ENCODE results near the gene BHLHA9. TPM values are rescaled to one million over a fixed set of nuclear protein-coding genes. Genes with fewer than 3 reads are reported as not detected.

BHLHA9 gene
- not detected in 3 replicates for total RNA-seq
- long read RNA-seq, partial matches to known transcripts = 0 of 1 reads
- long read RNA-seq, other reads (novel, unspliced or antisense) = 0 of 1 reads

DNA sequence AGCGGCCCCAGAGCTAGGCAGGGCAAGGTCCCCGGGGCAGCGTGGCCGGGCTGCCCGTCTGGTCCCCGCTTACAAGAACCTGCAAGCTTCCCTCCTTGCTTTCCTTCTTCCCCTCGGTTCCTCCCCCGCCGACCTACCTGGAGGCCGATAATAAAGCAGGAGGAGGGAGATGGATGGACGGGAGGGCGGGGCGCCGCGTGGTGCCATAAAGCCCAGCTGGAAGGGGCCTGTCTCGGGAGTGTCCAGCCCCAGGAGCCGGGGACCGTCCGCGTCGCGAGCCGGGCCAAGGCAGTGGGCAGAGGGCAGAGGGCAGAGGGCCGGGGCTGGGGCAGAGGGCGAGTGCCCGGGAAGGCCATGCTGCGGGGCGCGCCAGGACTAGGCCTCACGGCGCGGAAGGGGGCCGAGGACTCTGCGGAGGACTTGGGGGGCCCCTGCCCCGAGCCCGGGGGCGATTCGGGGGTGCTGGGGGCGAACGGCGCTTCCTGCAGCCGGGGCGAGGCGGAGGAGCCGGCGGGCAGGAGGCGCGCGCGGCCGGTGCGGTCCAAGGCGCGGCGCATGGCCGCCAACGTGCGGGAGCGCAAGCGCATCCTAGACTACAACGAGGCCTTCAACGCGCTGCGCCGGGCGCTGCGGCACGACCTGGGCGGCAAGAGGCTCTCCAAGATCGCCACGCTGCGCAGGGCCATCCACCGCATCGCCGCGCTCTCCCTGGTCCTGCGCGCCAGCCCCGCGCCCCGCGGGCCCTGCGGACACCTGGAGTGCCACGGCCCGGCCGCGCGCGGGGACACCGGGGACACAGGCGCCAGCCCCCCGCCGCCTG, at the start of gene BHLHA9:
TSS of gene BHLHA9 (plus strand) at position 235 of the 820 bp plus-strand sequence. CDS start at position 355, 120 bp downstream.
- peak within 1 kb of the TSS; percentile 4 for H3K4me3 Mint-ChIP-seq (ENCODE audit: unreplicated experiment)
- no peak for DNase-seq (ENCODE audit: low spot score)
- H3K27ac Mint-ChIP-seq (ENCODE audit: unreplicated experiment) = no peak within 1 kb of the TSS
- H3K9me3 Mint-ChIP-seq (ENCODE audit: low read depth) = no peaks in the 10 kb centered on the region
- peaks cover 2% of the 10 kb centered on the region for H3K27me3 Mint-ChIP-seq (ENCODE audit: low read depth)
- TF ChIP-seq CTCF (IDR thresholded peaks at IDR 0.05) = no peak
- peaks cover 8% of the 10 kb centered on the region for H3K4me1 Mint-ChIP-seq (ENCODE audit: low read depth)
- no peaks in the 10 kb centered on the region for H3K36me3 Mint-ChIP-seq (ENCODE audit: low read depth)

DNA sequence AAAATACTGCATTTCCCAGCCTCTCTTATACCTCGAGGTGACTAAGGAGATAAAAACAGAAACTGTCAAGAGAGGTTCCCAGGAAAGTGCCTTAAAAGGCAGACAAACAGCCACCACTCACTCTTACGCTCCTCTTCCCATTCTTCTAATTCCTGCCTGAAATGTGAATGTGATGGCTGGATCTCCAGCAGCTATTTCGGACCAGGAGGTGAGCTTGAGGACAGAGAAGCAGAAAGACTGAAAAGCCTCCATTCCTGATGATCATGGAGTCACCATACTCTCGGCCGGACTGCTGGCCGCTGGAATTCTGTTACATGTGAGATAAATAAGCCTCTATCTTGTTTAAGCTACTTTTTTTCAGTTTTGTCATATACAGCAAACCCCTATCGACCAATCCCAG, 49.0 kb upstream of the BHLHA9 start:
- no peaks in the 10 kb centered on the region for H3K4me1 Mint-ChIP-seq (ENCODE audit: low read depth)
- no peak overlapping the region for H3K27ac Mint-ChIP-seq (ENCODE audit: unreplicated experiment)
- DNase-seq (ENCODE audit: low spot score) = no peak
- H3K9me3 Mint-ChIP-seq (ENCODE audit: low read depth) = peaks cover 3% of the 10 kb centered on the region
- no peak overlapping the region for H3K4me3 Mint-ChIP-seq (ENCODE audit: unreplicated experiment)
- H3K27me3 Mint-ChIP-seq (ENCODE audit: low read depth) = peaks cover 31% of the 10 kb centered on the region
- peaks cover 4% of the 10 kb centered on the region for H3K36me3 Mint-ChIP-seq (ENCODE audit: low read depth)
- TF ChIP-seq CTCF (IDR thresholded peaks at IDR 0.05) = no peak

DNA sequence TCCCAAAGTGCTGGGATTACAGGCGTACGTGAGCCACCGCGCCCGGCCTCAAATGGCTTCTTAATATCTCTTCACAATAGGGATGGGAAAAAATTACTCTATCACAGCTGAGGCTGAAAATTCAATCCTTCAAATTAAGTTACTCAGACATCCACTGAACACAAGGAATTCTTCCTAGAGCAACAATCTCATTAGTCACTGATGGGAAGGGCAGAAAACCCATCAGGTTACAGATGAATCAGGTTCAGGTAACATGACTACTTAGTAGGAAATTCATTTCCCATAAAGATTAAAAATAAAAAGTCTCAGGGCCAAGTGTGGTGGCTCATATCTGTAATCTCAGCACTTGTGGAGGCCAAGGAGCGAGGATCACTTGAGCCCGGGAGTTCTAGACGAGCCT, 47.9 kb upstream of the BHLHA9 start:
- Mint-ChIP-seq H3K4me1 (ENCODE audit: low read depth) (no peaks in the 10 kb centered on the region), H3K9me3 (ENCODE audit: low read depth) (peaks cover 3% of the 10 kb centered on the region), H3K36me3 (ENCODE audit: low read depth) (peaks cover 4% of the 10 kb centered on the region), H3K27me3 (ENCODE audit: low read depth) (peaks cover 36% of the 10 kb centered on the region), H3K27ac (ENCODE audit: unreplicated experiment) (no peak overlapping the region), H3K4me3 (ENCODE audit: unreplicated experiment) (no peak overlapping the region)
- TF ChIP-seq CTCF (IDR thresholded peaks at IDR 0.05) = no peak
- DNase-seq (ENCODE audit: low spot score) = no peak

DNA sequence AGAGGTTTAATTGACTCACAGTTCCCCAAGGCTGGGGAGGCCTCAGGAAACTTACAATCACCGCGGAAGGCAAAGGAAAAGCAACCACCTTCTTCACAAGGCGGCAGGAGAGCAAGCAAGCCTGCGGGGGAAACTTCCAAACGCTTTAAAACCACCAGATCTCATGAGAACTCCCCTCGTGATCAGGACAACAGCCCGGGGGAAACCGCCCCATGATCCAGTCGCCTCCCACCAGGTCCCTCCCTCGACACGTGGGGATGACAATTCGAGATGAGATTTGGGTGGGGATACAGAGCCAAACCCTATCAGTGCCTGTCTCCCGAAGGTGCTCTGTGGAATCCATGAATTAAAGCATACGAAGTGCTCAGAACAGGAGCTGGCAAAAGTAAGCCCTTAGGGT, 46.6 kb upstream of the BHLHA9 start:
- H3K27ac Mint-ChIP-seq (ENCODE audit: unreplicated experiment) = no peak overlapping the region
- TF ChIP-seq CTCF (IDR thresholded peaks at IDR 0.05) = no peak
- H3K36me3 Mint-ChIP-seq (ENCODE audit: low read depth) = peaks cover 4% of the 10 kb centered on the region
- peaks cover 6% of the 10 kb centered on the region for H3K4me1 Mint-ChIP-seq (ENCODE audit: low read depth)
- peaks cover 3% of the 10 kb centered on the region for H3K9me3 Mint-ChIP-seq (ENCODE audit: low read depth)
- H3K27me3 Mint-ChIP-seq (ENCODE audit: low read depth) = peaks cover 43% of the 10 kb centered on the region
- H3K4me3 Mint-ChIP-seq (ENCODE audit: unreplicated experiment) = no peak overlapping the region
- DNase-seq (ENCODE audit: low spot score) = no peak

GRCh38 chr17:1224330-1224729, 45.9 kb upstream of the BHLHA9 start:
- no peak overlapping the region for H3K27ac Mint-ChIP-seq (ENCODE audit: unreplicated experiment)
- H3K4me3 Mint-ChIP-seq (ENCODE audit: unreplicated experiment) = no peak overlapping the region
- no peak for DNase-seq (ENCODE audit: low spot score)
- H3K27me3 Mint-ChIP-seq (ENCODE audit: low read depth) = peaks cover 43% of the 10 kb centered on the region
- peaks cover 3% of the 10 kb centered on the region for H3K9me3 Mint-ChIP-seq (ENCODE audit: low read depth)
- TF ChIP-seq CTCF (IDR thresholded peaks at IDR 0.05) = no peak
- H3K4me1 Mint-ChIP-seq (ENCODE audit: low read depth) = peaks cover 6% of the 10 kb centered on the region
- H3K36me3 Mint-ChIP-seq (ENCODE audit: low read depth) = peaks cover 4% of the 10 kb centered on the region
